ENCODE data around the gene PFN1. TPM values are rescaled to one million over a fixed set of nuclear protein-coding genes. Genes with fewer than 3 reads are reported as not detected.

Gene PFN1
- total RNA-seq, result 549 and 701 TPM in 2 replicates

DNA sequence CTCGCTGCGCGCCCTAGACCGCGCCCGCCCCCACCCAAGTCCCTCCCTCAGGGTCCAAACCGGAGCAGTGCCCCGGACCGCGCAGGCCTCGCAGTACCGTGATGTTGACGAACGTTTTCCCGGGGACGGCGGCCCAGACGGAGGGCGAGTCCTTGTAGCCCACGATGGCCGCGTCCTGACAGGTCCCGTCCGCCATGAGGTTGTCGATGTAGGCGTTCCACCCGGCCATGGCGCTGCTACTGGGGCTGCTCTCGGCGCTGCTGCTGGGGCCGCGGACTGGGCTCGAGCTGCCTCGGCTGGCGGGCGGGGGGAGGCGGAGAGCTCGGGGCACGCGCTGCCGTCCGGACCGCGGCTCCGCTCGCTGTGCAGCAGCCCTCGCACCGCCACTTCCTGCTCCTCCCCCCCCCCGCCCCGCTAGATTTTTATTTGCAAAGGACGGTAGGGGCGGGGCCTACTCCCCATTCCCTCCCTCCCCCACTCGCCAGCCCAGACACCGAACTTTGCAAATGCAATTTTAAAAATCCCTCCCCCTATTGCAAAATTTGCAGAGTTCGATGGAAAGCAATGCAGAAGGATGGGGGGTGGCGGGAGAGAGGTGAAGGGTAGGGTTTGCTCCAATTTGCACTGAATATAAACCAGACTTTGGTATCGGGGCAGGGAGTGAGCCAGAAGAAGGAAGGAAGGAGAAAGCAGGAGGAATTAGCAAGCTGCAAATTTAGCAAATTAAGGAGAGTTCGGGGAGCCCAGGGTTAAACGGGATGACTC, at the start of gene PFN1:
Gene PFN1, minus strand, starts transcription at position 365 of the 765 bp plus-strand sequence. Its CDS starts 136 bp downstream, at position 229.
- peak; percentile 76 for DNase-seq (ENCODE audit: low read depth)

DNA sequence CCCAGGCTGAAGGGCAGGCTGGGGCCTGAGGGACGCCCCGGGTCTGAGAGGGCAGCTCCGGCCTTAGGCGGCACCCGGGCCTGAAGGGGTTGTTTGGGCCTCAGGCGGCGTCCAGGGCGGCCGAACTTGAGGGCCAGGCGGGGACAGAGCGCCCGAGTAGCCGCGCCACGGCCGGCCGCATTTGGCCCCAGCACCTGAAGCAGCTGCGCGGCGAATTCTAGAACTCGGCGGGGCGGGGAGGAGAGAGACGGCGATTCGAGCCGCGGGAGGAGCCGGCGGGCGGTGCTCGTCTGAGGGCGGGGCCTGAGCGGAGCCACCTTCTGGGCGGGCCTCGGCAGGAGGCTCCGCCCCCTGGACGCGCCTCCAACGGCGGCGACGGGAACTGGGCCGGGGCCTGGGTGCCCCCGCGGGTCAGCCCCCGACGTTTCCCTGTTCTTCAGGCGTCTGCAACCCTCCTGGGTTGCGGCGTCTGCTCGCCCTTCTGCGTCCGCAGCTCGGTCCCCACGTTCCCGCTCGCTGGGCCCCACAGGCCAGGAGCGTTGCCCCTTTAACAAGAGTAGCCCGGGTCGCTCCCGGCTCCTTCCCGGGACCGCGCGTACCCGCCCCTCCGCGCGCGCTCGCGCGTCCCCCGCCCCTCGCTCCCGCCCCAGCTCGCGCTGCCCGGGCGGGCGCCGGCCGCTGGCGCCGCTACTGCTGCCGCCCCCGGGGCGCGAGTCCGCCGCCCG, 49.1 kb upstream of the PFN1 start, which contains the start of the genes INCA1 and KIF1C:
Gene INCA1, minus strand, starts transcription at position 221 of the 725 bp plus-strand sequence. CDS start 3,085 bp downstream, outside the sequence.
Gene KIF1C, plus strand, starts transcription at position 649 of the 725 bp plus-strand sequence. CDS start 2,297 bp downstream, outside the sequence.
- DNase-seq (ENCODE audit: low read depth), result peak; percentile 62

DNA sequence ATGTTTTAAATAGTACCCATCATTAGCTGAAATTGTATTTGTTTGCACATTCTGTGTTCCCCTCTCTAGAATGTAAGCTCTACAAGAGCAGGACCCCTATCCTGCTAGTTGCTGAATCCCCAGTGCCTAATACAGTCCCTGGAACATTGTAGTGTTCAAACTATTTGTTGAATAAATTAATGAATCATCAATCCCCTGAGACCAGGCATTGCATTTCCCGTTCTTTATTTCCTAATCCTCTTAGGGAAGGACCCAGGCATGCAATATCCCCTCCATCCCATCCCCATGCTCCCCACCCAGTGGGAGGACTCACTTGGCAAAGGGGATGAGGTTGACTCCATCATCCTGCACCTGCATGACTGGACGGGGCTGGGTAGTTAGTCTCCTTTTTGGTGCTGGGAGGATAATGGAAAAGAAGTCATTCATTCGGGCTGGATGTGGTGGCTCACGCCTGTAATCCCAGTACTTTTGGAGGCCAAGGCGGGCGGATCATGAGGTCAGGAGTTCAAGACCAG, 45.8 kb upstream of the PFN1 start:
- DNase-seq (ENCODE audit: low read depth), result no peak

DNA sequence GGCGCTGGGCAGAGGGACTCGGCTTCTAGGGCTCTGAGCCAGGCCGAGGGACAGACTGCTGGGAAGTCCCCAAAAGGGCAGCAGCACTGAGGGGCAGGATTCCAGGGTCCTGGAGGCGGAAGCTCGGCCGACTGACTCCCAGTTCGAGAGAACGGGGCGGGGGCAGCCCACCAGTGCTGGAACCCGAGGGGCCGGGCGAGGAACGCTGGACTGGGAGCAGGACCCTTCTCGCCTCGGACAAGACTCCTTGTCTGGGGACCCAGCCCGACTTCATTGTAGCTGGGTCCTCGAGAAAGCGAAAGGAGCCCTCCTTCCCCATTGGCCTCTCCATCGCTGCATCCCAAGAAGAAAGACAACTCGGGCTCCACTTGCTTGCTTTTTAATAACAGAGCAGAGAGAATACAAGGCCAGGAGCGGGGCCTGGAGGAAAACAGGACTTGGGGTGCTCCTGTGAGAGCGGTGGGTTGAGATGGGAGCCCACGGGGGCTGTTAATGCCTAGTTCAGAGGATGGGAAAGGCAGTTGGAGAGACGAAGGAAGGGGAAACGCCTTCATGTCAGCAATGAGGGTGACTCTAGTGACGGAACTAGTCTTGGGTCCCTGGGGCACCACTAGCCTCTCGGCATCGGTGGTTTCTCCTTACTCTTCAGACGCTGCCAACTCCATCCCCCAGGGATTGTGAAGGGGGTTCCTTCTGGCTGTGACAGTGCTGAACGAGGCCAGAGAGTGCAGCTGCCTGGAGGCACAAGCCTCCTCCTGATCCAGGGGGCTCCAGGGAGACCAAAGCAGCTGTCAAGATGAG, 39.6 kb upstream of the PFN1 start:
- DNase-seq (ENCODE audit: low read depth), result no peak

DNA sequence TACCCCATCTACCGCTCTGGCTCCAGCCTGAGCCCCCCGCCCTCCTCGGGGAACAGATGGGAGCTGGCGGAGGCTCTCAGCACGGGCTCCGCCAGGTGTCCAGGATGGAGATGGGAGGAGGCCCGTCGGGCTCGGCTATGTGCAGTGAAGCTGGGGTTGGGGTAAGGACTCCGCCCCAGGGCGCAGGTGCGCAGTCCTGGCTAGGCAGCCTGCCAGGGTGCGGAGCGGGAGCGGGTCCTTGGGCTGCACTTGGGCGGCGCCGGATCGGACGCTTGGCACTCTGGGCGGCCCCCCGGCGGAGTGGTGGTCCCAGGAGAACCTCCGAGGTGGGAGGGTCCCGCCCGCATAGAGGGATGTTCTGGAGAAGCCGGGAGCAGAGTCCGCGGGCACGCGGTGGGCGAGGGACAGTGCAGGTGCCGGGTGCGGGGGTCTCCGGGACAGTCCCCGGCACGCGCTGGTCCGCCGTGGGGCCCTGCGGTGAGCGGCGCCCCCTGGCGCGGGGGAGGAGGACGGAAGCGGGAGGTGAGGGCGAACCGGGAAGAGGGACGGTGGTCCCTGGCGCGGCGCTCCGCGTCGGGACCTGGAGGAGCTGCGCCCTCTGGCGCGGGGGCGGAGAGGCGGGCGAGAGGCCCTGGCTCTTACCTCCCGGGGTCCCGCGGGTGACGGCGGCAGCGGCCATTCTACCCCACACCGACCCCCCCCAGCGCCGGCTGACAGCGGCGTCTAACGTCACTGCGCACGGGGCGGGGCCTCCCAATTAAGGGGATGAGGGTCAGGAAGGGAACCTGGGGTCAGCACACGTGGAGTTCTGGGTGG, 38.8 kb upstream of the PFN1 start, which contains the start of gene CAMTA2:
Gene CAMTA2, minus strand, starts transcription at position 725 of the 816 bp plus-strand sequence. CDS start 1,453 bp downstream, outside the sequence.
- DNase-seq (ENCODE audit: low read depth), result peak; percentile 36

DNA sequence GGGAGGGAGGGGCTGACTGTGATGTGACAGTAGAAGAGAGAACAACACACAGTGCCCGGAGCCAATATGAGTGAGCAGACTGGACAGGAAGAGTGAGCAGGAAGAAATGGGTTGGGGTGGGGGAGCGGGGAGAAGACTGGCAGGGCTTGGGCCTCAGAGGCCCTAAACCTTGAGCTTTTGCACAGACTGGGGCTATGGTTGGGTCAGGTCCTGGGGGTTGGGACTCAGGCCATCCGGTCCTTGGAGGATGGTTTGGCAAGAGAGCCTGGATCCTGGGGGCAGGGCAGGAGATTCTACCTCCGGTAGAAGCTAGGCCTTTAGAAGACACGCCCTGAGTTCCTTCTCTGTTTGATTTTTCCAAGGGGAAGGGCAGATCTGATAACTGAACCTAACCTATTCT, 38.1 kb upstream of the PFN1 start:
- no peak for DNase-seq (ENCODE audit: low read depth)

DNA sequence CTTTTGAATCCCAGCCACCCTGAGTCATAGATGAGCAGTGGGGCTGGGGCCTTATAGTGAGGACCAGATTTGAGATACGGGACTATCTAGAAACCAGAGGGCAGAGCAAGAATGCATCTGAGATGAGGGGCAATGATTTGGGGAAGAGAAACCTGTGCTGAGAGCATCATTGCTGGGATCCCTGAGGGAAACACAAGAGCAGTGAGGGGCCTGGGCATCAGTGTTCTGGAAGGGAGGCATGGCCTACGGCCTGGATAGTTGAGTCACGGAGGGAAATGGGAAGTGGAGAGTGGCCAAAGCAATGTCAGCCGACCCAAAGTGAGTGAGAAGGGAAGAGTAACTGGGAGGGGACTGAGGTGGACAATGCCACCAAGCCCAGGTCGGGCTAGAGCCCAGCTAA, 34.0 kb upstream of the PFN1 start:
- no peak for DNase-seq (ENCODE audit: low read depth)

DNA sequence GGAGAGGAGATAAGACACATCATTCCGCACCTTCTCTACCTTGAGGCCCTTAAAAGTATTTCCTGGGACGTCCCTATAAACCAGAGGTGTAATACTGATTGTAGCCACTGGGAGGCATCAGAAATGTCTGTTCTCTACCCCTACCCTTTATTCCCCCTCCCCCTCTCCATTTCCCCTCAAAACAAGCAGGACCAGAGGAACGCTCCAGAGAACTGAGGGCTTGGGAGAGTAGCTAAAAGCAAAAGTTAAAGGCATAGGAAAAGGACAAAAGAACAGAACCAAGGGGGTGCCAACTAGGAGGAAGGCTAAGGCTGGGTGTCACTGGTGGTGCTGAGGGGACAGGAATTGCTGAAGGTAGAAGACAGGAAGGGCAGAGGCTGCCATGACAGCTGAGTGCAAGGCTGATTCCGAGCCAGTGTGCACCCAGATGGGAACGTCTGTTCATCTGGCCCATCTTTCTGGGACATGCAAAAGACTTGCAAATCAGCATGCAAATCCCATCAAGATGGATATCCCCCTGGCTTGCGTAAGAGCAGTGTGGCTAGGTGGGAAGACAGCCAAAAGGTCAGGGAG, 32.4 kb upstream of the PFN1 start:
- peak; percentile 45 for DNase-seq (ENCODE audit: low read depth)

DNA sequence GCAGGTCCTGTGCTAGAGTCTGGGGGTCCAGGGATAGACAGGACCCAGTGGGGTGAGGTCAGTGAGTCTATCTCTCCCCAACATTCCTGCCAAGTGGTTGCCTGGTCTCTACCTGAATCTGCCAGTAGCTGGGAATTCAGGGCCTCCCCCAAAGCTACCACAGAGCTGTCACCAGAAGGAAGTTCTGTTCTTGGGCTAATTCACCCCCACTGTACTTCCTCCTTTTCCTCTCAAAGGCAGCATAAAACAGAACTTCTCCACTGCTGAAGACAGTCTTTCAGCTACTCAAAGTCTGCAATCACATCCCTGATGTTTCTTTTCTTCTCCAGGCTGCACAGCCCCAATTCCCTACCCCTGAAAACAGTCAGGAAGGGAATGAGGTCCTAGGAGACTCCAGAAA, 30.4 kb upstream of the PFN1 start:
- no peak for DNase-seq (ENCODE audit: low read depth)

DNA sequence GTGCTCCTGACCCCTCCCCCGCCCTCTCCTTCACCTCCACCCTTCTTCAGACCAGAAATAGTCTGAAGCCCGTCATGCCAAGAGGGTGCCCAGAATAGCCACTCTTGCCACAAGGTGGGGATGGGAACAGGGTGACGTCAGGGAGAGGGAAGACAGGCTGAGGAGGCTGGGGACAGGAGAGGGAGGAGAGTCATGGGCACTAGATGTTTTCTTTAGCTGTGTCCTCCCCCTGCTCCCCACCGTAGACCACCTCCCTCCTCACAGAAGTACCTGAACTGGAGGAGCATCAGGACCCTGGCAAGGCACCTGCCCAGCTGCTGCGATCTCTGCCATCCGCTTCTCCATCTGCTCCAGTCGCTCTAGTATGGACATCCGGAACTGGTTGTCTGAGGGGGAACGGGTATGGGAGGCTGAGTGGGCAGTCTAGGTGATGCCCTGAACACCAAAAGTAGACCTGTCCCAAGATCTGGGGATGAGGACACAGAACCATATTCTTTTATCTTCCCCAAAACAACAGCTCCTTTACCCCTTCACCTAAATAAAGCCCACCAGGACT, 25.9 kb upstream of the PFN1 start:
- no peak for DNase-seq (ENCODE audit: low read depth)

DNA sequence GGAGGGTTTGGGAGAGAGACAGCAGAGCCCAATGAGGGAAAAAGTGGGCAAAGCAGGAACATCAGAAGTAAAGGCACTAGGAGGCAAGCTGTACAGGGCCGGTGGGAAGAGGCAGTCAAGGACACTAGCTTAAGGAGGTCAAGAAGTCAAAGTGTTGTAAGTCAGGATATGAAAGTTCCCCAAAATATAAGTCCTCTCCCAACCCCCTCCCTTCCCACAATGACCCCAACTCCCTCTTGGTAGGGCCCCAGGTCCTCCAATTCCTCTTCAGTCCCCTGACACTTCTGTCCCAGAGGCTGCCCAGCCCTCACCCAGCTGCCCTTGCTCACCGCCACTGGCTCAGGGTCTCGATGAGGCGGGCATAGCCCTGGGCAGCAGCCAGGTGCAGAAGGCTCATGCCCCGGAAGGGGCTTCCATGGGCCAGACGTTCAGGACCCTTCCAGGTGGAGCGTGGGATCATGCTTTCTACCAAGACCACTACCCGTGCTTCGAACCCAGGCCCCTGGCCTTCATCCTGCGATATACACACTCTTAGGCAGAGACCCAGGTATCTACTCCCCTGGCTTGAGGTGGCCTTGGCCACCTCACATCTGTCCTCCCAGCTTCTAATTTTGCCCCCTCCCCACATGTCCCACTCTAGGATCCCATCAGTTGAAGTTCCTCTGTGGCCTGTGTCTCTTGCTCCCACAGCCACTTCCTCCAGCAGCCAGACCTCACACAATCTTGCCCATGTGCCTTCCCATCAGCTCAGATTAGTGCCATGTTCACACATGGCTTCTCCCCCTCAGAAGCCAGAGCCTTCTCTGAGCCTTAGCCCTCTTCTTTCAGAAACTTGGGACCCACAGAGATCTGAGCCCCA, 25.2 kb upstream of the PFN1 start:
- DNase-seq (ENCODE audit: low read depth), result no peak

DNA sequence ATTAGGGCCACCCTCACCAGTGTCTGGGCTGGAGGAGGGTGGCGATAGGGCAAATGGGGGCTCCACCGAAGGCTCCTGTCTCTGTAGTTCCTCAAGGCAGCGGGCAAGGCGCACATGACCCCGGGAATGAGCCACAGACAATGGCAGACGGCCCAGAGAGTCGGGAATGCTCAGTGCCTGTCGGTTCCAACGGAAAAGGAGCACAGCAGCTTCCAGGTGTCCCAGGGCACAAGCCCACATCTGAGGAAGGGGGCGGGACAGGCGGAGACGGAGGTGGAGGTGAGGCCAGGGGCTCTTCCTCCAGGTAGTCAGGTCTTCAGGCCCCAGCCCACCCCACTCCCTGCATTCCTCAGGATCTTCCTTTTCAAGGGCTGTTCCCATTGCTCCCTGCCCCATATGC, 24.4 kb upstream of the PFN1 start:
- DNase-seq (ENCODE audit: low read depth), result no peak

DNA sequence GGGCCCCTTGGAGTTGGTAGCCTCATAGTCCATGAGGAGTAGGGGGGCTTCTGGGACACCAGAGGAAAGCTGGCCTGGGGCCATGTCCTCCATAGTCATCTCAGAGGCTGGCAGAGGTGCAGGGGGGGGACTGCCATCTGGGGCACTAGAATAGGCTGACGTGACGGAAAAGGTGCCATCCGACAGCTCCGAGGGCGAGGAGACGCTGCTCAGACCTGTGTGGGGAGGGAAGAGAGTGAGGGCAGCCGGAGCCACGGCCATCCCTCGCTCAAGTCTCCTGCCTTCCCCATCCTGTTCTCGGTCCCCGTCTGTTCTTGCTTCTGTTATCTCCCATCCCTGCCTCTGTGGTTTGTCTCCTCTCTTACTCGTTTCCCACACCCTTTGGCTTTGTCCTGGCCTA, 24.0 kb upstream of the PFN1 start:
- no peak for DNase-seq (ENCODE audit: low read depth)

DNA sequence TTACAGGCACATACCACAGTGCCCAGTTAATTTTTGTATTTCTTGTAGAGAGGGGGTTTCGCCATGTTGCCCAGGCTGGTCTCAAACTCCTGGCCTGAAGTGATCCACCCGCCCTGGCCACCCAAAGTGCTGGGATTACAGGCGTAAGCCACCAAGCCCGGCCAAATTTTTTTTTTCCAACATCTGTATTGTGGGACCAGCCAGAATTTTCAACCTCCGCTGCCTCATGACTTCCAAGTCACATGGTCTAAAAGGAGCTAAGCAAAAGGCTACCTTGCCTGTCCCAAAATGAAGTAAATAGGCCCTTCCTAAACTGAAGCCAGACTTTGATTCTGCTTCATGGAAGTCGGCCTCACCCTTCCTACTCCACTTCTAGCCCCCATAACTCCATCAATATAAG, 23.5 kb upstream of the PFN1 start:
- no peak for DNase-seq (ENCODE audit: low read depth)

DNA sequence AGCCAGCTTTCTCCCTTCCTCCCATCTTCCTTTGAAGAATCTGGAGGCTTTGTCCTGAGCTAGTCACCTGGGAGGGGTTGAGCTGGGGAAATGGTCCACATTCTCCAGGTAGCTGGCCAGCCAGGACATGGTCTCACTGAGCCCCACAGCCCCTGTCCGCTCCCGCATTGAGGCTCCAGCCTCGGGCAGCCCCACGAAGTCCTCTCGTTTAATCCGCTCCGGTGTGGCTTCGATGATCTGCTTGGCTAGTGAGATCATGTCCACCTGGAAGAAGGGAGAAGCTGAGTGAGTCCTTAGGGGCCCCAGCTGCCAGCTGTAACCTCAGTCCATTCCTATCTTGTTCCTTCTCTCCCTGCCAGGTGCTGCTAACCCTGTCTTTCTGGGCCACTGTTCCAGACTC, 21.9 kb upstream of the PFN1 start:
- no peak for DNase-seq (ENCODE audit: low read depth)

DNA sequence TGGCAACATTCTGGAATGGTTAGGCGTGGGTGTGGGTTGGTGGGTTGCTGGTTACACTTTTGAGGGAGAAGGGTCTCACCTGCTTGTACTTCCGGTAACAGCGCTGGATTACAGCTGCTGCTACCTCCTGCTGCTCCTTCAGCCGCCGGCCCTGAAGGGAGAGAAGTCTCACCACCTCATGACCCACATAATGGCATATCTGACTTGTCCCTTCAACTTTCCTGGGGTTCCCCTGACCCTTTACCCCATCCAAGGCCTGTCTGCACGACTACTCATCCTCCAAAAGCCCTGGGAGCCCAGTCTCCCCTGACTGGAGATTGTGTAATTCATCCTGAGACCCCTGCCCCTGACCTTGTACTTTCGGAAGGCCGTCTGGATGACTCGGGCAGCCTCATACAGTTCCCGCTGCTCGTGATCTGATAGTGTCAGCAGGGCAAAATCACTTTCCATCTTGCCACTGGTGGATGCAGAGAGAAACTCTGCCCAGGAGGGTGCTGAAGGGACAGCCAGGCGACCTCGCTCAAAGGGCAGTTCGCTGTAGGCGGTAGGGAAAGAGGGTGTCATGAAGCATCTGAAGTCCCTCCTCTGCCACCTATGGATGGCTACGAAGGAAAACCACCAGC, 21.3 kb upstream of the PFN1 start:
- no peak for DNase-seq (ENCODE audit: low read depth)

DNA sequence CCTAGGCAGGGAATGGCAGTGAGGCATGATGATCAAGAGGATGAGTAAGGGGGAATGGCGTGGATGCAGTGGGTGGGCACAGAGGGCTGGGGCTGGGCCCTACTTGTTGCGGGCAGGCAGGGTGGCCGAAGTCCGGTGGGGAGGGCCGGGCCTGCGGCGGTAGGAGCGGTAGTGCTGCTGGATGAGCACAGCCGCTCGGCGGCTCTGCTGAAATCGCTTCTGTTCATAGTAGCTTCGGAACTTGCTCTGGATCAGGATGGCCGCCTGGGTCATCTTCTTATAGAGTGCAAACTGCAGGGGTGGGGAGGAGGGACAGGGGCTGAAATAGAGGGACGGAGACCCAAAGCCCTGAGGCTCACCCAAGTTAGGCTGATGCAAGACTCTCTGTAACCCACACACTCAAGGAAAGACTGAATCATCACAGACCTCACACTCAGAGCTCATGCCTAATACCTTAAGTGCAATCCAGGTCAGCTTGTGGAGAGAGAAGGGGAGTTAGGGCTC, 20.8 kb upstream of the PFN1 start:
- peak; percentile 97 for DNase-seq (ENCODE audit: low read depth)

DNA sequence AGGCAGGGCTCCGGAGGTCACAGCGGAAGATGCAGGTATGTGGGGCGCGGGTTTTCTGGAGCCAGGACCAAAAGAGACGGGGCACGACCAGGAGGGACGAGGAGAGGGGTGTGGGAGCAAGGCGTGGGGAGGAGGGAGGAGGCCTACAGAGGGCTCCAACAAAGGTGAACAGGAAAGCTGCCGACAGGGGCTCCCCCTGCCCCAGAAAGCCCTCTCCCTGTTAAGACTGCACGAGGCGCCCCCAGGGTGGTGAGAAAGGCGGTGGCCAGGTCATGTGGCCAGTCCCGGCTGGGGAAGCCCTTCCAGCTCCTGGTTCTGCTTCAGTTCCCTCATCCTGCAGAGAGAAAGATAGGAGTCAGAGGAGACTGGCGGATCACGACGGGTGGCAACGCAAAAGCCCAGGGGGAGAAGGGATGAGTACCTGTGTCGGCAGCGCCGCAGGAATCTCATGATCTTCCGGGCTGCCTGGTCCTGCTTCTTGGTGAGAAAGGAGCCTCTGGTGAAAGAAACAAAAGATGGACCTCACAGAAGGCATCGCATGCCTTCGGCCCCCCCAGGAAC, 20.2 kb upstream of the PFN1 start:
- DNase-seq (ENCODE audit: low read depth), result peak; percentile 64

Data from renal cortical epithelial cell (primary cell).